Measurements from ENCODE around the gene KCNB1. TPM values are rescaled to one million over a fixed set of nuclear protein-coding genes. Genes with fewer than 3 reads are reported as not detected.
A peak's percentile ranks its signal among the peaks of the same experiment; 100 is the strongest.

The KCNB1 gene
- polyA plus RNA-seq, 6 donors from 2014 or later: 0.05 to 0.15 TPM; not detected in 4

DNA sequence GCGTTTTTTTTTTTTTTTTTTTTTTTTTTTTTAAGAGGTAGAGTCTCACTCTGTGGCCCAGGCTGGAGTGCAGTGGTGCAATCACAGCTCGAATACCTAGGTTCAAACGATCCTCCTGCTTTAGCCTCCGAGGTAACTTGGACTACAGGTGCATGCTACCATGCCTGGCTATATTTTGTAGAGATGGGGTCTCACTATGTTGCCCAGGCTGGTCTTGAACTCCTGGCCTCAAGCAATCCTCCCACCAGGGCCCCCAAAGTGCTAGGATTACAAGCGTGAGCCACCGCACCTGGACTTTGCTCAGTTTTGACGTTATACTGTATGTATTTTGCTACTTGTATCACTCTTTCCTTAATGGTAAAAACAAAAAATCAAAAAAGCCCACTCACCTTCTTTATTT lies 103.1 kb downstream of the KCNB1 start:
- ATAC-seq (ENCODE audit: low read depth in 2 of 2) (no peak), DNase-seq (no peak)
- H3K4me3 Mint-ChIP-seq: no peak overlapping the region
- peaks cover 35 to 51% (median 37%) of the 10 kb centered on the region in 3 donors for H3K27me3 Mint-ChIP-seq
- no peak overlapping the region for H3K27ac Mint-ChIP-seq
- H3K4me1 Mint-ChIP-seq: no peaks in the 10 kb centered on the region
- no peaks in the 10 kb centered on the region for H3K36me3 Mint-ChIP-seq
- peaks cover 0 to 4% (median 0%) of the 10 kb centered on the region in 7 donors for H3K9me3 Mint-ChIP-seq

DNA sequence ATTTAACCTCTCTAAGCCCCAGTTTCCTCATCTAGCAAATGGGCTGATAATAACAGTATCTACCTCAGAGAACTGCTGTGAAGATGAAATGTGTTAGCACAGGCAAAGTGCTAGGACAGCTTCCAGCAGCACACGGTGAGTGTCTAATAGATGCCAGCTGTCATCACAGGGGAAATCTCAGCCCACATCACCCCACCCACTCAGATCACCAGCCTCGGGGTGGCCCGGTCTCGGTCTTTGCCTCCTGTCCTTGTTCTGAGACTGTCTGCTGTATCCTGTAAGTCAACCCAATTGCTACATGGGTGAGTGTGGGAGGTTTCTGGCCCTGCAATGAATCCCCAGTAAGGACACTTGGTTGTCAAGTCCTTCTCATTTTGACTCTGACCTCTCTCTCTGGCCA lies 105.1 kb downstream of the KCNB1 start:
- no peak for ATAC-seq (ENCODE audit: low read depth in 2 of 2)
- H3K27ac Mint-ChIP-seq: no peak overlapping the region
- no peaks in the 10 kb centered on the region for H3K36me3 Mint-ChIP-seq
- H3K27me3 Mint-ChIP-seq: peaks cover 24 to 45% (median 29%) of the 10 kb centered on the region in 3 donors
- DNase-seq: no peak
- peaks cover 0 to 6% (median 0%) of the 10 kb centered on the region in 7 donors for H3K9me3 Mint-ChIP-seq
- H3K4me3 Mint-ChIP-seq: peak overlapping the region in 1 of 8 donors; percentile 37
- H3K4me1 Mint-ChIP-seq: no peaks in the 10 kb centered on the region

DNA sequence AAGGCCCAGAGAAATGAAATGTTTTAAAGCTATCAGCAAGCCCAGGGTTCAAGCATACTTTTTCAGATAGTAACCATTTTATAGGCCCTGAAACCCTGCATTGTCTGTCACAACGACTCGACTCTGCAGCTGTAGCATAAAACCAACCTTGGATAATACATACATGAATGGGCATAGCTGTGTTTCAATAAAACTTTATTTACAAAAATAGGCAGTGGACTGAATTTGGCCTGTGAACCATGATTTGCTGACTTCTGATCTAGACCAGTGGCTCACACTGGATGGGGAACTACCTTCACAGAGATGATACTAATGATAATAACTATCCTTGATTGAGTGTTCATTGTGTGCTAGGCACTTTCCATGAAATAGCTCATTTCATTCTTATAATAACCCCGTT lies 107.3 kb downstream of the KCNB1 start:
- Mint-ChIP-seq H3K27ac (no peak overlapping the region), H3K4me3 (no peak overlapping the region), H3K9me3 (peaks cover 0 to 7% (median 0%) of the 10 kb centered on the region in 7 donors), H3K4me1 (no peaks in the 10 kb centered on the region), H3K27me3 (peaks cover 22 to 30% (median 27%) of the 10 kb centered on the region in 3 donors), H3K36me3 (no peaks in the 10 kb centered on the region)
- DNase-seq (no peak), ATAC-seq (ENCODE audit: low read depth in 2 of 2) (no peak)

DNA sequence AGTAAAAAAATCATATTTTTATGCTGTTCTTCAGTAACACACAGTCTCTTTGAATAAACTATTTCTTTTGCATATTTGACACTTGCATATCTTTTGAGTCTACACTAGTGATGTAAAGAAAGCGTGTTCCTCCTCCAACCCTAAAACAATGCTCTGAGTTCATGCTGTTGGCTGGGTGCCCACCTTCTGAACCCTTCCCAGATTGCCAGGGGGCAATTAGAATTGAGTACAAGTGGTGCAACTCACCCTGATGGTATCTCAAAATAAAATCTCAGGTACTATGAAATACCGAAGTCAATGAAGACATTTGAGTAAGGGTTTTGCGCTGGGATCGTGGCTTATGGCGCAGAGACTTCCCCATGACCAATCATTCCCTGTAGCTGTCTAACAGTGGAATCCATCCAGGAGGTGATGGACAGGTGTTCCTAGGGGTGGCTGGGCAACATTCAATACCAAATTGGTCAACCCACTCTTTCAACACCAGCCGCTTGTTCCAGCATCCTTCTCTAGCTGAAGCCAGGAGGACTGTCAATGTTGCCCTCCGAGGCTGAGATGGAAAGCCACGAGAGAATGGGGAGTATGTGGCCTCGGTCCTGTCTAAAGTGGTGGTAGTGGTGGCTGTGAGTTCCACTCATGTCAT lies 110.3 kb downstream of the KCNB1 start:
- DNase-seq (no peak), ATAC-seq (ENCODE audit: low read depth in 2 of 2) (no peak)
- peaks cover 23 to 38% (median 37%) of the 10 kb centered on the region in 3 donors for H3K27me3 Mint-ChIP-seq
- H3K36me3 Mint-ChIP-seq: no peaks in the 10 kb centered on the region
- H3K4me1 Mint-ChIP-seq: no peaks in the 10 kb centered on the region
- no peak overlapping the region for H3K27ac Mint-ChIP-seq
- no peak overlapping the region for H3K4me3 Mint-ChIP-seq
- peaks cover 0 to 7% (median 0%) of the 10 kb centered on the region in 7 donors for H3K9me3 Mint-ChIP-seq

DNA sequence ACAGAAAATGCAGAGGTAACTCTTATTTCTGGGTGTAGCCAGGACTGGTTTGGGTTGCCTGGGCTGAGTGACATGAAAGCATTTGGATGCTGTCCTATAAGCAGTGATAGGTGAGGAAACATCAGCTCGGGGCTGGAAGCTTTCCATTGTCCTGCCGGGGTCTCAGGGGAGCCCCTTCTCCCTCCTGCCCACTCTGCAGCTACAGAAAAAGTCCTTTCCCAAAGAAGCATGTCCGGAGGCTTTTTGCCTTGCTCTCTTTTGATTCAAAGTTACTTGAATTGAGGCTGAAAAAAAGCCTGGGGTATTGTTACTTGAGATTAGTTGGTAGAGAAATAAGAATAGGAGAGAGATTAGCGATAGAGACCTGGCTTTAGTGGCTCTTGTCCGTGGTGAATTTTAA lies 113.9 kb downstream of the KCNB1 start:
- DNase-seq (no peak), ATAC-seq (ENCODE audit: low read depth in 2 of 2) (no peak)
- Mint-ChIP-seq H3K4me1 (no peaks in the 10 kb centered on the region), H3K27me3 (peaks cover 26 to 32% (median 31%) of the 10 kb centered on the region in 3 donors), H3K27ac (no peak overlapping the region), H3K4me3 (no peak overlapping the region), H3K9me3 (peaks cover 0 to 1% (median 0%) of the 10 kb centered on the region in 7 donors), H3K36me3 (no peaks in the 10 kb centered on the region)

DNA sequence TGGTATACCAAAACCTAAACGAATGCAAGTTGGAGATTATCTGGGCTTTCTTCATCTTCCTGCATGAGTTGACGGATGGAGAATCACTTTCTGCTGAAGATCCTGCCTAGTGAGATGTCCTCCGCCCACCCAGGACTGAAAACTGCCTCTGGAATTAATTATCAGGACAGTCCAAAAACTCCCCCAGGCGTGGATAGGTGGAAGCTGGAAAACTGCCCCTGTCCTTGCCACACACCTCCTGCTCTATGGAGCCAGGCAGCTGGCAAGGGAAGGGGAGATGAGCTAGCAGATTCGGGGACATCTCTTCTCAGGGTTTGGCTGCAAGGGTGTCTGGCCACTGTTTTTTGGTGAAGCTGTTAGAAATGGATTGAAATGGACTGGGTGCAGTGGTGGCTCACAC lies 115.4 kb downstream of the KCNB1 start:
- peaks cover 0 to 1% (median 0%) of the 10 kb centered on the region in 7 donors for H3K9me3 Mint-ChIP-seq
- DNase-seq (no peak), ATAC-seq (ENCODE audit: low read depth in 2 of 2) (no peak)
- no peaks in the 10 kb centered on the region for H3K36me3 Mint-ChIP-seq
- peaks cover 31 to 32% (median 31%) of the 10 kb centered on the region in 3 donors for H3K27me3 Mint-ChIP-seq
- no peak overlapping the region for H3K4me3 Mint-ChIP-seq
- no peaks in the 10 kb centered on the region for H3K4me1 Mint-ChIP-seq
- no peak overlapping the region for H3K27ac Mint-ChIP-seq

DNA sequence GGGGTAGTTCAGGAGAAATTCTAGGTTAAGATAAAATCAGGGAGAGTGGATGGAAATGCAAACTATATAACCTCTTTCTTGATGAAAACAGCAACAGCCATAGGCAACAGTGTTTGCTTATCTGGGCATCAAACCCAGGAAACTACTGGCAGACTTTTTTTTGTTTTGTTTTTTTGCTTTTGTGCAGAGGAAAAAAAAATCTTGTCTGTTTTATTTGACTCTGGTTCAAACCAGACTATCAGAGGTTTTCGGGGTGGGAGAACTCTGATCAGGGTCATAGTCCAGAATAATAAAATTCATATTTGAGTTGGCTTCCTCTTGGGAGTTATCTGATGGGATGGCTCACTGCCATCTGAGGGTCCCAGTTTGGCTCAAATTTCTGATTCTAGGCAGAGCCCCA lies 115.8 kb downstream of the KCNB1 start:
- no peak for DNase-seq
- peaks cover 0 to 1% (median 0%) of the 10 kb centered on the region in 7 donors for H3K9me3 Mint-ChIP-seq

DNA sequence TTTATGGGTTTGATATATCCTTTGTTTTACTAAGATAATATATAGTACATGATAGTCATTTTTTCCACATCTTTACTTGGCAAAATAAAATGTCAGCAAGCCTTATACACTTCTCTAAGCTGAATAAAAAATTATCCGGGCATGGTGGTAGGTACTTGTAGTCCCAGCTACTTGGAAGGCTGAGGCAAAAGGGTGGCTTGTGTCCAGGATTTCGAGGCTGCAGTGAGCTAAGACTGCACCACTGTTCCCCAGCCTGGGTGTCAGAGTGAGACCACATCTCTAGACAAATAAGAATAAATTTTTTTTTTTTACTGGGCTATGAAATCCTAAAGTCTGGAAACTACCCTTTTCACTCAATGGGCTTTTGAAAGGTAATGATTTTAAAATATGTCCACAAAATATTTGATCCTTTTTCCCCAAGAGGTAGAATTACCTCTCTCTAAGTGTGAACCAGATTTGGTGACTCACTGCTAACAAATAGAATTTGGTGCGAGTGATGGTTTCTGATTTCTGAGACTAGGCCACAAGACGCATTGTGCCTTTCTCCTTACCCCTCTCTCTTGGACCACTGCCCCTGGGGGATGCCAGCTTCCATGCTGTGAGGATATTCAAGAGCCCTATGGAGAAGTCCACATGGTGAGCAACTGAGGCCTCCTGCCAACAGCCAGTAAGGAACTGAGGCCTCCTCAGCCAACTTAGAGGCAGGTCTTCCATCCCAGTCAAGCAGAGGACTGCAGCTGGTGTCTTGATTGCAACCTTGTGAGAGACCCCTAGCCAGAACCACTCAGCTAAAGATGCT lies 120.4 kb downstream of the KCNB1 start:
- Mint-ChIP-seq H3K4me1 (no peaks in the 10 kb centered on the region), H3K4me3 (no peak overlapping the region), H3K9me3 (no peaks in the 10 kb centered on the region), H3K36me3 (no peaks in the 10 kb centered on the region), H3K27me3 (peaks cover 15 to 44% (median 32%) of the 10 kb centered on the region in 3 donors), H3K27ac (no peak overlapping the region)
- no peak for DNase-seq
- ATAC-seq (ENCODE audit: low read depth in 2 of 2): no peak

More for the DNA sequence above, 115.8 kb downstream of the KCNB1 start:
- no peaks in the 10 kb centered on the region for H3K4me1 Mint-ChIP-seq
- no peak overlapping the region for H3K27ac Mint-ChIP-seq
- no peaks in the 10 kb centered on the region for H3K36me3 Mint-ChIP-seq
- no peak overlapping the region for H3K4me3 Mint-ChIP-seq
- ATAC-seq (ENCODE audit: low read depth in 2 of 2): no peak
- peaks cover 31 to 32% (median 31%) of the 10 kb centered on the region in 3 donors for H3K27me3 Mint-ChIP-seq

DNA sequence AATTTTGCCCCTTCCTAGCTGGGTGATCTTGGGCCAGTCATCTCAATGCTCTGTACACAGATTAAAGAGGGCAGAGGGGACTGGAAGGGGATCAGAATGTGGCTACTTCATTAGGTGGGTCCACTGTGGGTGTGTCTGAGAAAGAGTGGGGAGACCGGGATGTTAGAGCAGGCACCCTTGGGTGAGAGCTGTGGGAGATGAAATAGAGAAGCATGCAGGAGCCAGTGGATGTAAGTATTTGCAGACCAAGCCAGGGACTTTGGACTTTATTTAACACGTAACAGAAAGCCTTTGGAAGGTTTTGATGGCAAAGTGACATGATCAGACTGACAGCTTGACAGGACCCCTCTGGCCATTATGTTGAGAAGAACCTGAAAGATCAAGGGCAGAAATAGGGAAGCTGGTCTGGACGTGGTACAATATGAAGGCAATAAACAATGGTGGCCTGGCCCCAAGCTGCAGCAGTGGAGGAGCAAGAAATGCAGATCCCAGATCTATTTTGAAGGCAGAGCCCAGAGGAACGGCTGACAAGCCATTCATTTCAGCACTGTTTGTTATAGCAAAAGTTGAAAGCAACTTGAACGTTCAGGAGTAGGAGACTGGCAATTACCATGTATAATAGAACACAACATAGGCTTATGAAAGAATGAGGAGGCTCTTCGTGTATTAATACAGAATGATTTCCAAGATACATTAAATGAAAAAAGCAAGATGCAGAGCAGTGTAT lies 122.1 kb downstream of the KCNB1 start:
- H3K9me3 Mint-ChIP-seq: no peaks in the 10 kb centered on the region
- no peak overlapping the region for H3K4me3 Mint-ChIP-seq
- H3K27ac Mint-ChIP-seq: no peak overlapping the region
- H3K27me3 Mint-ChIP-seq: peaks cover 17 to 45% (median 35%) of the 10 kb centered on the region in 3 donors
- ATAC-seq (ENCODE audit: low read depth in 2 of 2) (no peak), DNase-seq (no peak)
- H3K36me3 Mint-ChIP-seq: no peaks in the 10 kb centered on the region
- no peaks in the 10 kb centered on the region for H3K4me1 Mint-ChIP-seq

DNA sequence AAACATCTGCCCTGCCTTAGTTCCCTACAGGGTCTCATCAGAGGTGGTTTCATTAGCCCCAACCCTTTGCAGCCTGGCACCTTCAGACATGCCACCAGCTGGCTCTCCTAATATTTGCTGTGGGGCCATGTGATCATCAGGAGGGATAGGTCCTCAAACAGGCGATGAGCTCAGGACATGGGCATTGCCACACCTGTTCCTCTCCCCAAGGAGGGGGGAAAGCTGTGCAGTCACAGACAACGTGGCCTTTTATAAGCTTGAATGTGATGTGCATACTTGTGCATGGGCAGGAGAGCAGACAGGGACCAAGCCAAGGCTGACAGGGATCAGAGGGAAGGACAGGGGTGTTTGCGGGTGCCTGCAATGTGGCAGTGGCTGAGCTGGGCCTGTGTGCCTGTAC lies 125.8 kb downstream of the KCNB1 start:
- Mint-ChIP-seq H3K27me3 (peaks cover 14 to 43% (median 31%) of the 10 kb centered on the region in 3 donors), H3K9me3 (peaks cover 0 to 3% (median 0%) of the 10 kb centered on the region in 7 donors), H3K4me1 (no peaks in the 10 kb centered on the region), H3K27ac (no peak overlapping the region), H3K4me3 (no peak overlapping the region), H3K36me3 (no peaks in the 10 kb centered on the region)
- no peak for DNase-seq
- no peak for ATAC-seq (ENCODE audit: low read depth in 2 of 2)

DNA sequence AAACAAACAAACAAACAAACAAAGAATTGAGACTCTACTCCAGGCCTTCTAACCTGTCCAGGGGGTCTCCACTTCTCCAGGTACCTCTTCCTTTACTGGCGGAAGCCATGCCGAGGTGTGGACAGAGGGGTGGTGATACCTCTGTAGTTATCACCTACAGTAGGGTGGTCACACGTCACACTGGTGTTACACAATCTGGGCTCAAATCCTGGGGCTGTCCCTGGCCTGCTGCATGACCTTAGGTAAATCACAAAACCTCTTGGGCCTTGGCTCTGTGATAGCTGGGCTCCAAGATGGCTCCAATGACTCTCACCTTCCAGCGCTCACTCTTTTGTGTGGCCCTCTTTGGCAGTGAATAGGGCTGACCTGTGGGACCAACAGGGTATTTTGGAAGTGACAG lies 127.8 kb downstream of the KCNB1 start:
- Mint-ChIP-seq H3K36me3 (no peaks in the 10 kb centered on the region), H3K4me3 (no peak overlapping the region), H3K9me3 (peaks cover 0 to 3% (median 0%) of the 10 kb centered on the region in 7 donors), H3K27me3 (peaks cover 14 to 39% (median 25%) of the 10 kb centered on the region in 3 donors), H3K4me1 (no peaks in the 10 kb centered on the region), H3K27ac (no peak overlapping the region)
- no peak for DNase-seq
- no peak for ATAC-seq (ENCODE audit: low read depth in 2 of 2)

DNA sequence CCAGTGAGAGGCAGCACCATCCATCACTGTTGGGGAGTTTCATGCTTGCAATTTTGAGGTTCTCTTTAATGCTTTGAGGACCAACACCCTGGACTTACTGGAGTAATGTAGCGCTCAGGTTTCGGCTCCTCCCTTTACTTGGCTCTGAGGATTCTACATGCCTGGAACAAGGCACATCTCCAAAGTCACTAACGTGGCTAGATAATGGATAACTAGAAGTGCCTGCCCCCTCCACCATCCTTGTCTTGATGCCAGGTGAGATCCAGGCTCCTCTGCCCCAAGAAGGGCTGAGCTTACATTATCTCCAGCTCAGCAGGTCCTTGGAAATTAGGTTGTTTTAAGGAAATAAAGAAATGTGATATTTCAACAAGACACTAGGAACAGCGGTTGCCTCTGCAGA lies 129.1 kb downstream of the KCNB1 start:
- H3K27me3 Mint-ChIP-seq: peaks cover 15 to 32% (median 25%) of the 10 kb centered on the region in 3 donors
- ATAC-seq (ENCODE audit: low read depth in 2 of 2): no peak
- DNase-seq: no peak
- no peaks in the 10 kb centered on the region for H3K36me3 Mint-ChIP-seq
- H3K4me3 Mint-ChIP-seq: no peak overlapping the region
- H3K4me1 Mint-ChIP-seq: no peaks in the 10 kb centered on the region
- peaks cover 0 to 3% (median 0%) of the 10 kb centered on the region in 7 donors for H3K9me3 Mint-ChIP-seq
- no peak overlapping the region for H3K27ac Mint-ChIP-seq

DNA sequence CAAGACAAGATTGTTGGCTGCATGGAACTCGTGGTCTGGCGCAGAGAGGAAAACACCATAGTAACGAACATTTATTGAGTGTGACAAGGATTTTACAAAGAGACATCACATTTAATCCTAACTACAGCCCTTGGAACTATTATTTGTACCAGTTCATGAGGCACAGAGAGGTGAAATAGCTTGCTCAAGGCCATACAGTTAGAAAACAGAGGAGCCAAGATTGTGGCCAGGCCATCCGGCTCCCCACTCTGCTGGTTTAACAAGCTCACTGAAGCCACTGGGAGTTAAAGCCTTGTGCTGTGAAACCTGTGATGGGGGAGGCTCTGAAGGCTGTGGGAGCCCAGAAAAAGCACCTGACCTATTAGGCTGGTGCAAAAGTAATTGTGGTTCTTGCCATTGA lies 129.7 kb downstream of the KCNB1 start:
- ATAC-seq (ENCODE audit: low read depth in 2 of 2): no peak
- Mint-ChIP-seq H3K9me3 (peaks cover 0 to 3% (median 0%) of the 10 kb centered on the region in 7 donors), H3K4me1 (peaks cover 0 to 2% (median 0%) of the 10 kb centered on the region in 3 donors), H3K27me3 (peaks cover 14 to 31% (median 28%) of the 10 kb centered on the region in 3 donors), H3K27ac (no peak overlapping the region), H3K4me3 (no peak overlapping the region), H3K36me3 (no peaks in the 10 kb centered on the region)
- no peak for DNase-seq
